ENCODE results near the gene MIGA2. TPM values are rescaled to one million over a fixed set of nuclear protein-coding genes. Genes with fewer than 3 reads are reported as not detected.
"Not testable (repeated sequence)": the region's sequence is repeated elsewhere in the genome, so short reads cannot be mapped to it uniquely, and the experiment has no call there.

Gene MIGA2
- polyA plus RNA-seq, 1 experiment: 23.7 TPM

- POLR2A ChIA-PET: no interaction called here
- DNase-seq (ENCODE audit: low read depth): no peak
- TF ChIP-seq CTCF (IDR thresholded peaks at IDR 0.05; ENCODE audit: insufficient read depth, low read depth, low read length): no peak
These were observed 40.6 kb upstream of the MIGA2 start for GRCh38 chr9:128995791-128996190.

GRCh38 chr9:128998462-128998861 is 38.0 kb upstream of the MIGA2 start:
- no peak overlapping the region for H3K4me3 ChIP-seq (ENCODE audit: low read depth, low read length)
- ChIA-PET CTCF (interaction anchor here (1.5 to 4.8 kb wide), 2 partner anchors 8 to 30 kb away, joined by 4 to 27 read pairs; partner anchors contain the start of gene SH3GLB2), POLR2A (no interaction called here)
- H3K36me3 ChIP-seq (ENCODE audit: control insufficient read depth, insufficient read depth, low read length): peaks cover 43% of the 10 kb centered on the region
- TF ChIP-seq CTCF (IDR thresholded peaks at IDR 0.05; ENCODE audit: insufficient read depth, low read depth, low read length): no peak
- DNase-seq (ENCODE audit: low read depth): no peak
- H3K27me3 ChIP-seq (ENCODE audit: control insufficient read depth, insufficient read depth, low read length): no peaks in the 10 kb centered on the region

More at GRCh38 chr9:128995791-128996190, 40.6 kb upstream of the MIGA2 start:
- no peaks in the 10 kb centered on the region for H3K27me3 ChIP-seq (ENCODE audit: control insufficient read depth, insufficient read depth, low read length)
- H3K36me3 ChIP-seq (ENCODE audit: control insufficient read depth, insufficient read depth, low read length): peaks cover 31% of the 10 kb centered on the region
- no peak overlapping the region for H3K4me3 ChIP-seq (ENCODE audit: low read depth, low read length)
- CTCF ChIA-PET: interaction anchor here (4.8 kb wide), 1 partner anchor 11 kb away, joined by 27 read pairs; no protein-coding TSS in a partner anchor

- POLR2A ChIA-PET: no interaction called here
- Histone ChIP-seq H3K36me3 (ENCODE audit: control insufficient read depth, insufficient read depth, low read length) (peaks cover 39% of the 10 kb centered on the region), H3K27me3 (ENCODE audit: control insufficient read depth, insufficient read depth, low read length) (no peaks in the 10 kb centered on the region), H3K4me3 (ENCODE audit: low read depth, low read length) (no peak overlapping the region)
- DNase-seq (ENCODE audit: low read depth): no peak
- TF ChIP-seq CTCF (IDR thresholded peaks at IDR 0.05; ENCODE audit: insufficient read depth, low read depth, low read length): no peak
- CTCF ChIA-PET: interaction anchor here (4.8 kb wide), 1 partner anchor 7 kb away, joined by 27 read pairs; no protein-coding TSS in a partner anchor
These were observed 36.7 kb upstream of the MIGA2 start for GRCh38 chr9:128999581-129000206.

- Histone ChIP-seq H3K4me3 (ENCODE audit: low read depth, low read length) (no peak overlapping the region), H3K36me3 (ENCODE audit: control insufficient read depth, insufficient read depth, low read length) (peaks cover 34% of the 10 kb centered on the region), H3K27me3 (ENCODE audit: control insufficient read depth, insufficient read depth, low read length) (no peaks in the 10 kb centered on the region)
- TF ChIP-seq CTCF (IDR thresholded peaks at IDR 0.05; ENCODE audit: insufficient read depth, low read depth, low read length): no peak
- DNase-seq (ENCODE audit: low read depth): no peak
- POLR2A ChIA-PET: no interaction called here
- CTCF ChIA-PET: interaction anchor here (0.7 to 2.1 kb wide), 3 partner anchors 14 to 18 kb away, joined by 3 to 6 read pairs (median 4); no protein-coding TSS in a partner anchor
These were observed 34.7 kb upstream of the MIGA2 start for GRCh38 chr9:129001504-129002325.

- ChIA-PET CTCF (interaction anchor here (2.1 kb wide), 1 partner anchor 15 kb away, joined by 6 read pairs; no protein-coding TSS in a partner anchor), POLR2A (no interaction called here)
- no peak for TF ChIP-seq CTCF (IDR thresholded peaks at IDR 0.05; ENCODE audit: insufficient read depth, low read depth, low read length)
- Histone ChIP-seq H3K27me3 (ENCODE audit: control insufficient read depth, insufficient read depth, low read length) (no peaks in the 10 kb centered on the region), H3K36me3 (ENCODE audit: control insufficient read depth, insufficient read depth, low read length) (peaks cover 36% of the 10 kb centered on the region), H3K4me3 (ENCODE audit: low read depth, low read length) (no peak overlapping the region)
- DNase-seq (ENCODE audit: low read depth): no peak
These were observed 33.4 kb upstream of the MIGA2 start for GRCh38 chr9:129002992-129003391.

GRCh38 chr9:129004173-129004572 is 32.3 kb upstream of the MIGA2 start:
- DNase-seq (ENCODE audit: low read depth); H3K27me3 ChIP-seq (ENCODE audit: control insufficient read depth, insufficient read depth, low read length); POLR2A ChIA-PET; H3K4me3 ChIP-seq (ENCODE audit: low read depth, low read length): not testable (repeated sequence)
- peaks cover 30% of the 10 kb centered on the region for H3K36me3 ChIP-seq (ENCODE audit: control insufficient read depth, insufficient read depth, low read length)
- CTCF ChIA-PET: interaction anchor here (0.6 kb wide), 2 partner anchors 81 to 422 kb away, joined by 3 to 4 read pairs; no protein-coding TSS in a partner anchor
